Activated T-cell treated with anti-CD3 and anti-CD28 coated beads, Interleukin-2, amount 50 U/mL, for 48 hours (primary cell): ENCODE results near the gene LSM3.

Experiments
- DNase-seq, 2 experiments: peaks; one replicate each; pipeline ENCODE4 v3.0.0-alpha.2; 2020

Gene LSM3

GRCh38 chr3:14178247-14179113 lies at the start of gene LSM3, which contains the start of gene XPC:
TSS of gene LSM3 (plus strand) at chr3:14178817. CDS start at chr3:14178861, 44 bp downstream.
TSS of gene XPC (minus strand) at chr3:14178601. CDS start at chr3:14178568, 33 bp downstream.
- peak; percentile 99 for DNase-seq

GRCh38 chr3:14129296-14129695 lies 49.3 kb upstream of the LSM3 start:
- no peak for DNase-seq

- DNase-seq: no peak
Measured at GRCh38 chr3:14130230-14130629, 48.4 kb upstream of the LSM3 start.

- no peak for DNase-seq
Measured at GRCh38 chr3:14130707-14131106, 47.9 kb upstream of the LSM3 start.

GRCh38 chr3:14131134-14131533 lies 47.5 kb upstream of the LSM3 start:
- no peak for DNase-seq

- no peak for DNase-seq
Measured at GRCh38 chr3:14132120-14132519, 46.5 kb upstream of the LSM3 start.

GRCh38 chr3:14132689-14133088 lies 45.9 kb upstream of the LSM3 start:
- DNase-seq: no peak

- DNase-seq: no peak
Measured at GRCh38 chr3:14133188-14133800, 45.3 kb upstream of the LSM3 start.

GRCh38 chr3:14133876-14134275 lies 44.7 kb upstream of the LSM3 start:
- DNase-seq: no peak

- DNase-seq: no peak
Measured at GRCh38 chr3:14134291-14134690, 44.3 kb upstream of the LSM3 start.

- DNase-seq: no peak
Measured at GRCh38 chr3:14135581-14135980, 43.0 kb upstream of the LSM3 start.

GRCh38 chr3:14137004-14137403 lies 41.6 kb upstream of the LSM3 start:
- DNase-seq: no peak

- DNase-seq: no peak
Measured at GRCh38 chr3:14137445-14137844, 41.2 kb upstream of the LSM3 start.

- DNase-seq: no peak
Measured at GRCh38 chr3:14138109-14138877, 40.3 kb upstream of the LSM3 start.

GRCh38 chr3:14138878-14139655 lies 39.5 kb upstream of the LSM3 start:
- no peak for DNase-seq

GRCh38 chr3:14139771-14140170 lies 38.8 kb upstream of the LSM3 start:
- no peak for DNase-seq

- DNase-seq: no peak
Measured at GRCh38 chr3:14140668-14141067, 37.9 kb upstream of the LSM3 start.

- DNase-seq: no peak
Measured at GRCh38 chr3:14141144-14141543, 37.5 kb upstream of the LSM3 start.

- no peak for DNase-seq
Measured at GRCh38 chr3:14141602-14142341, 36.8 kb upstream of the LSM3 start.

- DNase-seq: peak; percentile 45
Measured at GRCh38 chr3:14142567-14143270, 35.9 kb upstream of the LSM3 start.
